ENCODE data around the gene PUS3.

Gene PUS3

DNA sequence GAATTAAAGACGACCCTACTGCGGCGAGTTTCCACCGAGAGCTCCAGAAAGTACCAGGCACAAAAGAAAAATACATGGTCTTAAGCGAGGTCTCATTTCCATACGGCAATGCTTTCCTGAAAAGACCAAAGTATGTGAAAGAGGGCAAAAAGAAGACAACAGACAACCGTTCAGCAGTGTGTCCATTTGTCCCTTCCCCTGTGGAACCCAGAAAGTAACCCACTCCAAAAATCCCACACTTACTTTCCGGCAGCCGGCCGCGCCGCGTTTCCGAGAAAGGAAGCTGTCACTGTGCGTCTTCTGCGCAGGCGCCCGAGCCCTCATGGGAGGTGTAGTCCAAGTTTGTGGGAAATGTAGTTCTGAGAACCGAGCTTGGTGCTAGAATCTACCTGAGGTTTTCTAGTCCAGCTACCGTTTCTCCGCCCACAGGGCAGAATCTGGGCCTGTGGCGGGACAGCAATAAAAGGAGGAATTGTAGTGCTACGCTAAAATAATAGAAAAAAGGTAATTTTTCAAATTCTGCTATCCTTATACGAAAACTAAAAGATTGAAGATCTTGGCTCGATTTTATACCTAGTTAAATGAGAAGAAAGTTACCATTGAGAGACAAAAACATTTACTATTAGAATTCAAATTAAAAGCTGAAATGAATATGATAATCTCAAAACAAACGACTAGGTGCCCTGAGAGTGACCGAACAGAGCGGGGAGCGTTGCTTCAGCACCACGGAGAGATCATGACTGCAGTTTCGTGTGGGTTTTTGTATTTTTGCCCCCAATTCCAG is at the start of gene PUS3:
Gene PUS3, minus strand, starts transcription at position 280 of the 784 bp plus-strand sequence. CDS start 6,922 bp downstream, outside the sequence.
- peak; percentile 92 for DNase-seq

- no peak for DNase-seq
Measured at GRCh38 chr11:125952559-125952958, 49.6 kb upstream of the PUS3 start.

DNA sequence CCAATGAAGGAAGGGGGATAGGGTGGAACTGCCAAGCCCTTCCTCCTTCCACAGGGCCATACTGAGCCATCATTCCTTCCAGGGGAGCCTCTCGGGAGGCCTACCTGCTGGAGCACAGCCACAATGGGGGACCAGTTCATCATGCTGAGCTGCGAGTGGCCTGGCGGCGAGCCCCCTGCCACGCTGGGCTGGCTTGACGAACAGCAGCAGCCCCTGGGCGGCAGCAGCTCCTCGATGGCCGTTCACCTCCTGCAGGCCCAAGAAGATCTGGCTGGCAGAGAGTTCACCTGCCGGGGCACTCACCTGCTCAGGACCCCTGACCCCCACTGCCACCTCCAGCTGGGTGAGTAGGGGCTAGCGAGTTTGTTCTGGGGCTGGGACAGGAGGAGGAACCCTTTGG is 48.7 kb upstream of the PUS3 start:
- DNase-seq, result no peak

DNA sequence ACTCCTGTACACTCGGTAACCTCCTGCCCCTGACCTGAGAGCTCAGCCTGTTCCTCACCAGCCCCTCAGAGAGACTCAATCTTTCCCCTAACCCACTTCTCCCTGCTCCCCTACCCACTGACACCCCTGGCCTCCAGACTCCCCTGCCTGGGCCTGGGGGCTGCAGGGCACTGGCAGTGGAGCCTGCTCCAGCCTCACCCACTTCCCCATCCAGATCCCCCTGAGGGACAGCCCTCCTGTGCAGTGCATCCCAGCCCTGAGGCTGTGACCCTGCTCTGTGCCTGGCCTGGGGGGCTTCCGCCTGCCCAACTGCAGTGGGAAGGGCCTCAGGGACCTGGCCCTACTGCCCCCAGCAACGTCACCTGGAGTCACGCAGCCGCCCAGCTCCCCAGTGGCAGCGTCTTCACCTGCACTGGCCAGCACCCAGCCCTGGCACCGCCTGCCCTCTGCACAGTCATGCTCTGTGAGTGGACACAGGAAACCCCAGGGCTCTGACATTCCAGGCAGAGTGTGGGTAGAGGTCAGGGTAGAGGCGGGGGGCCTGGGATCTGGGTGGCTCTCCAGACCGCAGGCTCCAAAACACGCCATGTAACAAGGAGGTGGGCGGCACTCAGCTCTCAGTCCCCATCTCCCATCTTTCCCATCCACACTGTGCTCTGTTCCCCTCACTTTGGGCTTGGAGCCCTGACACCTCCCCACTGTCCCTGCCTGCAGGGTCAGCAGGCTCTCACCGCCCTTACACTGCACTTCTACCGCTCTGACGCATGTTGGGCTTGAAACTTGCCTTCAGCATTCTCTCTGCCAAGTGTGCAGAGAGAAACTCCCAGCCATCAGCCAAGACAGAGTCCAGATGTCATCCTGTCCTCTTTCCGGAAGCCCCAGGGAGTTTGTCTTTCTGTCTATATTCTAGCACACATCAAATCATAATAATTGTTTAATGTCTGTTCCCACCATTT is 48.0 kb upstream of the PUS3 start:
- no peak for DNase-seq

DNA sequence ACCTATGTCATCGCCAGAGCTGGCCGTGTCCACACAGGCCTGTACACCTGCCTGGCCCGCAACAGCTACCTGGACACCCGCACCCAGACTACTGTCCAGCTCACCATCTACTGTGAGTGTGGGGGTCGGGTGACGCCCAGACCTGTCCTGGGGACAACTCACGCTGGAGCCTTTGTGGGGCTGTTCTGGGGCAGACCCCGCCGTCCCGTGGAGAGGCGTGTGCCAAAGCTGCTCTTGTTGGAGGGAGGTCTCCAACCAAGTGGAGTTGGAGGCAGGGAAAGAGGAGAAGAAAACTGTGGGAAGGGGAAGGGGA is 47.1 kb upstream of the PUS3 start:
- no peak for DNase-seq

DNA sequence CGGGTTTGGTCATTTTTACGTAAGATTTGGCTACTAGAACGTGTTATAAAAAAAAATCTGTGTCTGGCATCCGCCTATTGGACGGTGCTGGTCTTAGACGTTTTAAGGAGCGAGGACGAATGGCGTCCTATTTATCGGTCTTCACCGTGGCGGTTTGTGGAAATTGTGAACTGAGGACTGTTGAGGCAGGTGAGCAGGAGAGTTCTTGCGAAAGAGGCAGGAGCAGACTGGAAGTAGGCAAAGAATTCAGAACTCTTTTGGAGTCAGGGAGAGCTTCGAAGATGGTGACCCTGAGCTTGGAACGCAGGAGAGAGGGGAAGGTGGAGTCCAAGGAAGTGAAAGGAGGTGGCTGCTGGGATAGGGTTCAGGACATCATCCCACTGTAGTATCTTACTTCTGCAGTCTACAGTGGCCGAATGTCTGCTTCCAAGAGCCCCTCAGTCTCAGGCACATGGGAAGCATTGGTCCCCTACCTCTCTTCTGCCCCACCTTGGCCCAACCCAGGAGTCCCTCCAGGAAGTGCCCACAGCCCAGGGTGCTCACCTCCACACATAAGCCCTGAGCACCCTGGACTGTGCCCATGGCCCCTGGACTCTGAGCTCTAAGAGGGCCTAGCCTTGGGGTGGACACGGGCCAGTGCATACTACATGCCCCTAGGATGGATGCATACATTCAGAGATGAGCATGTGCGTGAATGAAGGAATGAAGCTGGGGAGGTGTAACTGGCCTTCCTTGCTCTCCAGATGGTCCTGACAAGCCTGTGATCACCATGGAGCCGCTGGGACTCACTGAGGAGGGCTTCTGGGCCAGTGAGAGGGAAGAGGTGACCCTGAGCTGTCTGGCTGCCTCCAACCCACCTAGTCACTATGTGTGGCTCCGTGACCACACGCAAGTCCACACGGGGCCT is 46.5 kb upstream of the PUS3 start:
- no peak for DNase-seq

DNA sequence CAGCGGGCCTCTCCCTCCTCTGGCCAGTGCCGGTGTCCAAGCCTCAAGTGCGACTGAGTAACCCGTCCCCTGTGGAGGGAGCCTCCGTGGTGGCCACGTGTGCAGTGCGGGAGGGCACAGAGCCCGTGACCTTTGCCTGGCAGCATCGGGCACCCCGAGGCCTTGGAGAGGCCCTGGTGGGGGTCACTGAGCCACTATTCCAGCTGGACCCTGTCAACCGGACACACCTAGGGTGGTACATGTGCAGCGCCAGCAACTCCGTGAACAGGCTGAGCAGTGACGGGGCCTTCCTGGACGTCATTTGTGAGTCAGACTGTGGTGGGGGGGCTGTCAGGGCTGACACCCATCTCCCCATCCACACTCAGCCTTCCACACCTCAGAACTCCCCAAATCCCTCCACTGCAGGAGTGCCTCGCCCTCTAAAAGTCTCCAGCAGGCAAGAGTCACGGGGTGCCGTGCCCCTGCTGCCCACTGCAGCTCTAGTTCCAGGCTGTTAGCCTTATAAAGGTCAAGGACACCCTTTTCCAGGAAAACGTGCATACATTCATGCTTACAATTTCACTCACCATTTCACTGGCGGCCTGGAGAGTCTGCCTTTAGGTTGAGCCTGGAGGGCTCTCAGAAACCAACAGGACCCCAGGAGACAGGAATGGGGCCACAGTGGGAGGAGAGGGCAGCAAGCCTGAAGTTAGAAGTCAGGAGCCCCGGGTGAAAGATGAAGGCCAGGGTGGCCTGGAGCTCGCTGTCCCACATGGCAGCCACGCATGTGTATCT is 45.5 kb upstream of the PUS3 start:
- DNase-seq, result no peak

DNA sequence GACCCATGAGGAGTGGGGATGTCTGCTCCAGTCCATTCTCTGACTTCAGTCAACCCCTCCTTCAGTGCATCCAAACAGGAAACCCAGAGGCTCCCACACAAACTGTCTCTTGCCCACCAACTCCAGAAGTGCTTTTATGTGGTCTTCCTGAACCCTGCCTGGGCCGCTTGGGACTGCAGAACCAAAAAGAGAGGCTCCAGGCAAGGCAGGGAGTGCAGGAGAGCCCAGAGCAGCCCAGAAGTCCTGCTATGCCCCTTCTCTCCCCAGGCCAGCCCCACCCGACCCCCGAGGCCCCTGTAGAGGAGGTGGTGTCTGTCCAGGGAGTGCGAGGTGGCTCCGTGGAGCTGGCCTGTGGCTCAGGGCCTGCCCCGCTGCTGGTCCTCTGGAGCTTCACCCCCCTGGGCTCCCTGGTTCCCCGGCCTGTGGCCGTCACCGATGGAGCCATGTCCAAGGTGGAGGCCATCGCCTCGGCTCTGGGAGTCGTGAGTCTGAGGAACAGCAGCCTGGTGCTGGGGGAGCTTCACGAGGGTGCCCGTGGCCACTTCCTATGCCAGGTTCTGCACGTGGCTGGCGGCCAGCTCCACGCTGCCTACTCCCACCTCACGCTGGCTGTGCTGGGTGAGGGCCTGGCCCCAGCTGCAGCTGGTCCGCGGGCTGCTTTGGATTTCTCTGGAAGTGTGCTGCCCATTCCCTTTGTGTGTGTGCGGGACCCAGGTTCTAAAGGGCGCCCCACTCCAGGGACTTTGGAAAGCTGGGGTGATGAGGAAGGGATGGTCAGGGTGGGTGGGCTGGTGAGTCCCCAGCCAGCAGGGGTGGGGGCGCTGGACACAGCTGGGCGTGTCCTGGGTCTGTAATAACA is 44.6 kb upstream of the PUS3 start:
- DNase-seq, result no peak

GRCh38 chr11:125946712-125947418 is 43.9 kb upstream of the PUS3 start:
- DNase-seq, result no peak

- DNase-seq, result no peak
Measured at GRCh38 chr11:125945797-125946520, 43.0 kb upstream of the PUS3 start, which contains the start of gene VSIG10L2. TSS of gene VSIG10L2 (plus strand) at chr11:125946044. CDS start at chr11:125946056, 12 bp downstream.

- DNase-seq, result no peak
Measured at GRCh38 chr11:125945011-125945796, 42.2 kb upstream of the PUS3 start.

- DNase-seq, result no peak
Measured at GRCh38 chr11:125944350-125945010, 41.5 kb upstream of the PUS3 start.

DNA sequence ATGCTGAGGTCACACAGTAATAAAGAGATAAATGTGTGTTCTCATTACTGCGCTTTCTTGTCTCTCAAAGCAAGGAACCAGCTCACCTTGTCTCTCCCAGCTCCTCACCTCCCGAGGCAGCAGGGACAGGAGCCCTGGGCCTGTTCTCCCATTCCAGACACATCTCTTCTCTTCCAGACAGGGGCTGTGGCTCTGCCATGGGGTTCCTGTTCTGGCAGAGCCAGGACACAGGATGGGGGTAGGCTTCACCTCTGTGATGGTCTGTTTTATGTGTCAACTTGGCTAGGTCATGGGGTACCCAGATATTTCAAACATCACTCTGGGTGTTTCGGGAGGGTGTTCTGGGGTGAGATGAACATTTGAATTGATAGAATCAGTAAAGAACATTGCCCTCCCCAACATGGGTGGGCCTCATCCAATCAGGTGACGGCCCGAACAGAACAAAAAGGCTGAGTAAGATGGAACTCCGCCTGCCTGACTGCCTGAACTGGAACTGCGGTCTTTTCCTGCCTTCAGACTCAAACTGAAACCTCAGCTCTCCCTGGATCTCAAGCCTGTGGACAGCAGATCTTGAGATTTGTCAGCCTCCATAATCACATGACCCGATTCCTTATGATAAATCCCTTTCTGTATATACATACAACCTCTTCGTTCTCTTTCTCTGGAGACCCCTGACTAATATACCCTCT is 40.8 kb upstream of the PUS3 start:
- no peak for DNase-seq

DNA sequence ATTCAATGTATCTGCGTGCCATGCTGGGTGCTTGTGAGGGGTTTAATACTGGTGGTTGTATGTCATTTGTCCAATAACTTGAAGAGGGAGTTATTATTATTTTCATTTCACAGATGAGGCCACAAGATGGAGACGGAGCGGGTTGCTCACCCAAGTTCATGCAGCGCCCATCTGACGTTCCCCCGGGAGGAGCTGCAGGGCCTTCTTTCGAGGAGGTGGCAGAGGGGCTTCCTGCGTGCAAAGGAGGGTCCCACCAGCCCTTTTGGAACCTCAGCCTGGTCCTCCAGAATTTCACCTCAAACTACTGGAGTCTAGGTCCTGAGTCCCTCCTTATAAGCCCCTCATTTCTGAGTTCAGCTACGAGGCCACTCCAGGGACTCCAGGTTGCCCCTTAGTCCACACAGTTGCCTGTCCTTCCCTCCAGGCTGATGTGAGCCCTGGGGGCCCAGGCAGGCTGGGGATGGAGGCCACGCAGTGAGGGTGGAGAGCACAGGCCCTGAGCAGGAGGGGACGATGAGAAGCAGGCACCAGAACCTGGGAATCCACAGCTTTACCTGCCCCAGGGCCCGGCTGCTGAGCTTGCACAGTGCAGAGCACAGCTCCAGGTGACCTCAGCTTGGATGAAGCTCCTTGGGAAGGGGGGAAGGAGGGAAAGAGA is 39.9 kb upstream of the PUS3 start:
- DNase-seq, result no peak

- peak; percentile 69 for DNase-seq
Measured at GRCh38 chr11:125941619-125942611, 38.9 kb upstream of the PUS3 start.

GRCh38 chr11:125941267-125941618 is 38.2 kb upstream of the PUS3 start:
- no peak for DNase-seq
